Measurements from ENCODE around the gene GPX4.

GRCh38 chr19:1125601-1126467 lies 22.0 kb downstream of the GPX4 start:
- no peak for TF ChIP-seq CTCF (IDR thresholded peaks at IDR 0.05)
- no peak for TF ChIP-seq POLR2A (IDR thresholded peaks at IDR 0.05)

All from testis (tissue), 2 donors.